Measurements from ENCODE around the gene TNIK. TPM values are rescaled to one million over a fixed set of nuclear protein-coding genes. Genes with fewer than 3 reads are reported as not detected.
A peak's percentile ranks its signal among the peaks of the same experiment; 100 is the strongest.

The TNIK gene
- total and polyA plus RNA-seq, 2 of the 13 experiments (the other 11 are each of a cell fraction or from before 2014, with no cell fraction given) = 0.15 to 0.22 TPM

DNA sequence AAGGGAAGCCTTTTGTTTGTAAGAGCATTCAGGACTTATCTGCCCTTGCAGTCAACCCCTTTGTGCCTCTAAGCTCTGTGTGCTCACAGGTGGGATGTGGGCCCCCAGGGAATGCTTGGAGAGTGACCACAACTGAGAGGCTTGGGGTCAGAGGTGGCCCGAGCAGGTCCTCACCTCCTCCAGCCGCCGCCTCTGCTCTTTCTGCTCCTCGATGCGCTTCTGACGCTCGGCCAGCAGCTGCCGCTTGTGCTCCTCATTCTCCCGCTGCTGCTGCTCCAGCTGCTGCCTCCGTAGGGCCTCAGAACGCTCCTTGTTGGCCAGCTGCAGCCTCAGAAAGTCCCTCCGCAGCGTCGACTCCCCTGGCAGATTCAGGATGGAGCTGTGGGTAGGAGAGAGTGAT, 302.9 kb downstream of the TNIK start (continued):
- TF ChIP-seq, protein P1, sequence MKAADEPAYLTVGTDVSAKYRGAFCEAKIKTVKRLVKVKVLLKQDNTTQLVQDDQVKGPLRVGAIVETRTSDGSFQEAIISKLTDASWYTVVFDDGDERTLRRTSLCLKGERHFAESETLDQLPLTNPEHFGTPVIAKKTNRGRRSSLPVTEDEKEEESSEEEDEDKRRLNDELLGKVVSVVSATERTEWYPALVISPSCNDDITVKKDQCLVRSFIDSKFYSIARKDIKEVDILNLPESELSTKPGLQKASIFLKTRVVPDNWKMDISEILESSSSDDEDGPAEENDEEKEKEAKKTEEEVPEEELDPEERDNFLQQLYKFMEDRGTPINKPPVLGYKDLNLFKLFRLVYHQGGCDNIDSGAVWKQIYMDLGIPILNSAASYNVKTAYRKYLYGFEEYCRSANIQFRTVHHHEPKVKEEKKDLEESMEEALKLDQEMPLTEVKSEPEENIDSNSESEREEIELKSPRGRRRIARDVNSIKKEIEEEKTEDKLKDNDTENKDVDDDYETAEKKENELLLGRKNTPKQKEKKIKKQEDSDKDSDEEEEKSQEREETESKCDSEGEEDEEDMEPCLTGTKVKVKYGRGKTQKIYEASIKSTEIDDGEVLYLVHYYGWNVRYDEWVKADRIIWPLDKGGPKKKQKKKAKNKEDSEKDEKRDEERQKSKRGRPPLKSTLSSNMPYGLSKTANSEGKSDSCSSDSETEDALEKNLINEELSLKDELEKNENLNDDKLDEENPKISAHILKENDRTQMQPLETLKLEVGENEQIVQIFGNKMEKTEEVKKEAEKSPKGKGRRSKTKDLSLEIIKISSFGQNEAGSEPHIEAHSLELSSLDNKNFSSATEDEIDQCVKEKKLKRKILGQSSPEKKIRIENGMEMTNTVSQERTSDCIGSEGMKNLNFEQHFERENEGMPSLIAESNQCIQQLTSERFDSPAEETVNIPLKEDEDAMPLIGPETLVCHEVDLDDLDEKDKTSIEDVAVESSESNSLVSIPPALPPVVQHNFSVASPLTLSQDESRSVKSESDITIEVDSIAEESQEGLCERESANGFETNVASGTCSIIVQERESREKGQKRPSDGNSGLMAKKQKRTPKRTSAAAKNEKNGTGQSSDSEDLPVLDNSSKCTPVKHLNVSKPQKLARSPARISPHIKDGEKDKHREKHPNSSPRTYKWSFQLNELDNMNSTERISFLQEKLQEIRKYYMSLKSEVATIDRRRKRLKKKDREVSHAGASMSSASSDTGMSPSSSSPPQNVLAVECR (CRISPR knock-in tag; IDR thresholded peaks at IDR 0.05; ENCODE audit: borderline replicate concordance) = no peak; the same call in 1 of the 2 replicates
- TF ChIP-seq HIVEP1 (CRISPR knock-in tag; IDR thresholded peaks at IDR 0.05) = no peak
- no peak for TF ChIP-seq NR1H2 (CRISPR knock-in tag; IDR thresholded peaks at IDR 0.05; ENCODE audit: borderline replicate concordance, low read depth)
- TF ChIP-seq ZMYM4 (CRISPR knock-in tag; IDR thresholded peaks at IDR 0.05) = 0 out of 2 replicates have a peak, but pooled peaks have one; percentile 38
- TF ChIP-seq PPARG (CRISPR knock-in tag; conservative IDR thresholded peaks at IDR 0.05) = no peak
- no peak for TF ChIP-seq HCFC1 (IDR thresholded peaks at IDR 0.05; ENCODE audit: low read depth, low read length)
- TF ChIP-seq, protein P2, sequence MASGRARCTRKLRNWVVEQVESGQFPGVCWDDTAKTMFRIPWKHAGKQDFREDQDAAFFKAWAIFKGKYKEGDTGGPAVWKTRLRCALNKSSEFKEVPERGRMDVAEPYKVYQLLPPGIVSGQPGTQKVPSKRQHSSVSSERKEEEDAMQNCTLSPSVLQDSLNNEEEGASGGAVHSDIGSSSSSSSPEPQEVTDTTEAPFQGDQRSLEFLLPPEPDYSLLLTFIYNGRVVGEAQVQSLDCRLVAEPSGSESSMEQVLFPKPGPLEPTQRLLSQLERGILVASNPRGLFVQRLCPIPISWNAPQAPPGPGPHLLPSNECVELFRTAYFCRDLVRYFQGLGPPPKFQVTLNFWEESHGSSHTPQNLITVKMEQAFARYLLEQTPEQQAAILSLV (CRISPR knock-in tag; IDR thresholded peaks at IDR 0.05; ENCODE audit: borderline replicate concordance) = no peak
- no peak for TF ChIP-seq HNRNPL (IDR thresholded peaks at IDR 0.05; ENCODE audit: low read depth, low read length)
- no peak for TF ChIP-seq ZNF614 (CRISPR knock-in tag; IDR thresholded peaks at IDR 0.05; ENCODE audit: borderline replicate concordance)
- TF ChIP-seq, protein P3, sequence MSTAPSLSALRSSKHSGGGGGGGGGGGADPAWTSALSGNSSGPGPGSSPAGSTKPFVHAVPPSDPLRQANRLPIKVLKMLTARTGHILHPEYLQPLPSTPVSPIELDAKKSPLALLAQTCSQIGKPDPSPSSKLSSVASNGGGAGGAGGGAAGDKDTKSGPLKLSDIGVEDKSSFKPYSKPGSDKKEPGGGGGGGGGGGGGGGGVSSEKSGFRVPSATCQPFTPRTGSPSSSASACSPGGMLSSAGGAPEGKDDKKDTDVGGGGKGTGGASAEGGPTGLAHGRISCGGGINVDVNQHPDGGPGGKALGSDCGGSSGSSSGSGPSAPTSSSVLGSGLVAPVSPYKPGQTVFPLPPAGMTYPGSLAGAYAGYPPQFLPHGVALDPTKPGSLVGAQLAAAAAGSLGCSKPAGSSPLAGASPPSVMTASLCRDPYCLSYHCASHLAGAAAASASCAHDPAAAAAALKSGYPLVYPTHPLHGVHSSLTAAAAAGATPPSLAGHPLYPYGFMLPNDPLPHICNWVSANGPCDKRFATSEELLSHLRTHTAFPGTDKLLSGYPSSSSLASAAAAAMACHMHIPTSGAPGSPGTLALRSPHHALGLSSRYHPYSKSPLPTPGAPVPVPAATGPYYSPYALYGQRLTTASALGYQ (CRISPR knock-in tag; IDR thresholded peaks at IDR 0.05) = no peak
- TF ChIP-seq KDM3A (CRISPR knock-in tag; IDR thresholded peaks at IDR 0.05; ENCODE audit: low read depth) = 0 out of 2 replicates have a peak, but pooled peaks have one; percentile 39
- TF ChIP-seq ZNF674 (CRISPR knock-in tag; IDR thresholded peaks at IDR 0.05; ENCODE audit: low read depth) = no peak
- TF ChIP-seq ARNT2 (CRISPR knock-in tag; IDR thresholded peaks at IDR 0.05; ENCODE audit: low read depth) = 0 out of 2 replicates have a peak, but pooled peaks have one; percentile 37
- TF ChIP-seq, protein P4, sequence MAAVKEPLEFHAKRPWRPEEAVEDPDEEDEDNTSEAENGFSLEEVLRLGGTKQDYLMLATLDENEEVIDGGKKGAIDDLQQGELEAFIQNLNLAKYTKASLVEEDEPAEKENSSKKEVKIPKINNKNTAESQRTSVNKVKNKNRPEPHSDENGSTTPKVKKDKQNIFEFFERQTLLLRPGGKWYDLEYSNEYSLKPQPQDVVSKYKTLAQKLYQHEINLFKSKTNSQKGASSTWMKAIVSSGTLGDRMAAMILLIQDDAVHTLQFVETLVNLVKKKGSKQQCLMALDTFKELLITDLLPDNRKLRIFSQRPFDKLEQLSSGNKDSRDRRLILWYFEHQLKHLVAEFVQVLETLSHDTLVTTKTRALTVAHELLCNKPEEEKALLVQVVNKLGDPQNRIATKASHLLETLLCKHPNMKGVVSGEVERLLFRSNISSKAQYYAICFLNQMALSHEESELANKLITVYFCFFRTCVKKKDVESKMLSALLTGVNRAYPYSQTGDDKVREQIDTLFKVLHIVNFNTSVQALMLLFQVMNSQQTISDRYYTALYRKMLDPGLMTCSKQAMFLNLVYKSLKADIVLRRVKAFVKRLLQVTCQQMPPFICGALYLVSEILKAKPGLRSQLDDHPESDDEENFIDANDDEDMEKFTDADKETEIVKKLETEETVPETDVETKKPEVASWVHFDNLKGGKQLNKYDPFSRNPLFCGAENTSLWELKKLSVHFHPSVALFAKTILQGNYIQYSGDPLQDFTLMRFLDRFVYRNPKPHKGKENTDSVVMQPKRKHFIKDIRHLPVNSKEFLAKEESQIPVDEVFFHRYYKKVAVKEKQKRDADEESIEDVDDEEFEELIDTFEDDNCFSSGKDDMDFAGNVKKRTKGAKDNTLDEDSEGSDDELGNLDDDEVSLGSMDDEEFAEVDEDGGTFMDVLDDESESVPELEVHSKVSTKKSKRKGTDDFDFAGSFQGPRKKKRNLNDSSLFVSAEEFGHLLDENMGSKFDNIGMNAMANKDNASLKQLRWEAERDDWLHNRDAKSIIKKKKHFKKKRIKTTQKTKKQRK (IDR thresholded peaks at IDR 0.05; ENCODE audit: low read length) = no peak
- TF ChIP-seq, protein P5, sequence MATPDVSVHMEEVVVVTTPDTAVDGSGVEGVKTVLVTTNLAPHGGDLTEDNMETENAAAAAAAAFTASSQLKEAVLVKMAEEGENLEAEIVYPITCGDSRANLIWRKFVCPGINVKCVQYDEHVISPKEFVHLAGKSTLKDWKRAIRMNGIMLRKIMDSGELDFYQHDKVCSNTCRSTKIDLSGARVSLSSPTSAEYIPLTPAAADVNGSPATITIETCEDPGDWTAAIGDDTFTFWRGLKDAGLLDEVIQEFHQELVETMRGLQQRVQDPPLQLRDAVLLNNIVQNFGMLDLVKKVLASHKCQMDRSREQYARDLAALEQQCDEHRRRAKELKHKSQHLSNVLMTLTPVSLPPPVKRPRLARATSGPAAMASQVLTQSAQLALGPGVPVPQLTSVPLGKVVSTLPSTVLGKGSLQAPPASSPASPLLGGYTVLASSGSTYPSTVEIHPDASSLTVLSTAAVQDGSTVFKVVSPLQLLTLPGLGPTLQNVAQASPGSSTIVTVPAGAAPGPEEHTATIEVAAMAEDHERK (CRISPR knock-in tag; IDR thresholded peaks at IDR 0.05; ENCODE audit: low read depth) = no peak
- no peak for TF ChIP-seq REPIN1 (CRISPR knock-in tag; IDR thresholded peaks at IDR 0.05; ENCODE audit: borderline replicate concordance, low read depth)
- 0 out of 2 replicates have a peak, but pooled peaks have one; percentile 20 for TF ChIP-seq ZNF205 (CRISPR knock-in tag; IDR thresholded peaks at IDR 0.05)

Data from HepG2 (cell line).